Thymus (tissue), 11 donors: ENCODE data around the gene GLDC. TPM values are rescaled to one million over a fixed set of nuclear protein-coding genes. Genes with fewer than 3 reads are reported as not detected.

ENCODE experiments used
- DNase-seq, 9 donors: peaks; one replicate each; pipeline ENCODE4 v3.0.0-alpha.2; 2013; ENCODE audit warnings: low spot score in 9 of 9, low read depth in 6 of 9, missing footprints in 1 of 9
- H3K27ac ChIP-seq, 2 donors: one replicate each; pipeline ENCODE4 v1.5.1; 2013; ENCODE audit warnings: control low read depth in 1 of 2, low read depth in 1 of 2, low read length in 1 of 2, mild to moderate bottlenecking in 1 of 2, moderate library complexity in 1 of 2
- H3K27me3 ChIP-seq, 2 donors: one replicate each; pipeline ENCODE4 v1.5.1; 2013; ENCODE audit warnings: low read length in 1 of 2; ENCODE audit not compliant: control insufficient read depth in 2 of 2, insufficient read depth in 1 of 2
- H3K36me3 ChIP-seq, 2 donors: one replicate each; pipeline ENCODE4 v1.5.1; 2013; ENCODE audit warnings: low read length in 1 of 2, mild to moderate bottlenecking in 1 of 2, moderate library complexity in 1 of 2; ENCODE audit not compliant: control insufficient read depth in 2 of 2, insufficient read depth in 2 of 2
- H3K4me1 ChIP-seq, 2 donors: one replicate each; pipeline ENCODE4 v1.5.1; 2013; ENCODE audit warnings: low read length in 2 of 2; ENCODE audit not compliant: control insufficient read depth in 2 of 2, insufficient read depth in 2 of 2
- H3K4me3 ChIP-seq, 2 donors: one replicate each; pipeline ENCODE4 v1.5.1; 2013; ENCODE audit warnings: low read length in 2 of 2, control low read depth in 1 of 2, mild to moderate bottlenecking in 1 of 2
- H3K9me3 ChIP-seq, 2 donors: one replicate each; pipeline ENCODE4 v1.5.1; 2013; ENCODE audit warnings: low read length in 1 of 2, mild to moderate bottlenecking in 1 of 2; ENCODE audit not compliant: control insufficient read depth in 2 of 2, insufficient read depth in 1 of 2
- WGBS: extraction: QIAGEN DNeasy Blood & Tissue Kit; methylation state at CpG from one replicate; pipeline ENCODE4 v1.1.7; 2013; 5-methylcytosine and 5-hydroxymethylcytosine counted together
- polyA plus RNA-seq: library from polyadenylated mRNA; stranded (reverse); fragments of 200-250 nt; gene quantifications from one replicate; pipeline ENCODE4 v1.2.3, GENCODE V29; 2013
- total RNA-seq: library from RNA; stranded (reverse); fragments of 120-200 nt; gene quantifications from one replicate; pipeline ENCODE4 v1.2.4, GENCODE V29; 2013
- donor health status: healthy.

GLDC gene
- total and polyA plus RNA-seq, 2 donors: 0.71 to 2.2 TPM

DNA sequence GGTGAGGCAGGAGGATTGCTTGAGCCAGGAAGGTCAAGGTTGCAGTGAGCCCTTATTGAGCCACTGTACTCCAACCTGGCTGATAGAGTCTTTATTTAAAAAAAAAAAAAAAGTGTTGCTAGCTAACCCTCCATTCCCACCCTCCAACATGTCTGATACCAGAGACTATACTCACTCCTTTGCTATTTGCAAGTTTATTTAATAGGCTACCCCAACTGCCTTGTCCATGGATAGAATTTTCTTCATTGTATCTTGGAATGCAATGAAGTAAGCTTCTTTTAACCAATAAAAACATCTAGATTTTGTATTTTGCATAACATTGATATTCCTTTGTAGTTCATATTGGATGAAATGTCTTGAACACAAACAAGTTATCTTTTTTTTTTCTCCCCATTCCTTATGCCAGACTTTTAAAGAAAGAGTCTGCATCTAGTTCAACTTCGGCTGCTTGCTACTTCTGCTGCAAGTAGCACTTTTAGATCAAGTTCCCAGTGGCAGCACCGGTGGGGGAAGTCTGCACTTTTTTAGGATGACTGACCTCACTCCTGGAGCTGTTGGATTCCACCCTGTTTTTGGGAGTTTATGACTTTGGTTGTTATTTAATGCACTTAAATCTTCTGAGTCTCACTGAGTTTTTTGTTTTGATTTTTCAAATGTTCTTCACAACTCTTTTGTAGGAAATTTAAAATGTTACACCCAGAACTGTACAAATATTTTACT, 120.0 kb downstream of the GLDC start:
- Histone ChIP-seq H3K27me3 (no peaks in the 10 kb centered on the region), H3K4me3 (no peak overlapping the region), H3K36me3 (no peaks in the 10 kb centered on the region), H3K27ac (no peak overlapping the region), H3K4me1 (no peaks in the 10 kb centered on the region), H3K9me3 (peaks cover 0 to 2% of the 10 kb centered on the region in 2 donors)
- 93% methylated on average over 2 of the region's 2 CpGs for WGBS
- DNase-seq: no peak

DNA sequence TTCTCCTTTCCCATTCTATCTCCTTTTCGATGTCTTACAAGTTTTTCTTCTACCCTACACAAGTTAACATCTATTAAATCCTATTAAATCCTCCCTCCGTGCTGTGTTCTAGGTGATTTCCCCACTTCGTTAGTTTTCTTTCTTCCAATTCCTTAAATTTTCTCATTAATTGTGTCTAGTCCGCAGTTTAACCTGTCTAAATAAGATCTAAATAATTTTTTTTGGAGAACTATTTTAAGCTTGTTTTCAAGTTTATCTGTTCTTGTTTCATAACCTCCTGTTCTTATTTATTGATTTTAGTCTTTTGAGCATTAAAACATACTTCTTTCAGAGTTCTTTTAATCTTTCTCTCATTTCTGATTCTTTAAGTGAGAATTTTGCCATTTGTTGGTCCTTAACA, 123.3 kb downstream of the GLDC start:
- Histone ChIP-seq H3K4me1 (no peaks in the 10 kb centered on the region), H3K4me3 (no peak overlapping the region), H3K36me3 (peaks cover 0 to 2% of the 10 kb centered on the region in 2 donors), H3K27me3 (no peaks in the 10 kb centered on the region), H3K9me3 (peaks cover 0 to 2% of the 10 kb centered on the region in 2 donors), H3K27ac (no peak overlapping the region)
- WGBS: 98% methylated on average over 4 of the region's 4 CpGs
- DNase-seq: no peak

DNA sequence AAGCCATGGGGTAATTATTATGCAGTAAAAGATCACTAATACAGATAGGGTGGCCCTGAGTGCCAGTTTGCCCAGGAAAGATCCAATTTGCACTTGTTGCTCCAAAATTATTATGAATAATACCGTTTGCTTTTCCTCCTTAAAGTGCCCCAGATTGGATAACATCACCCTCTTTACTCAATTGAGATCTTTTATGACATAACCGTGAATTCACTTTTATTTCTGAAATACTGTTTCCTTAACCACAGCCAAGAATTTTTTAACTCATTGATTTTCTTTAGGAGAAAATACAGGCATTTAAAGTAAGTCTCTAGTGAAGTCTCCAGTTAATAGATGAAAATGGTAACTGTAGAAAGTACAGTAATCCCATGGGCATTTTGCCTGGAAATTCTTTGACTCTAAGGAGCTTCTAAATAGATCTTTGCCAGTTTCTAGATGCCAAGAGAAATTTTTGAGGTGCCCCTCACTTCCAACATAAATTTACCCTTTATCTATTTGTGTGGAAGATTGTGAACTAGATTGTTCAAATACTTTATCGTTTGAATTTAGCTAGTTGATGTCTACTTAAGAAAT, 133.4 kb downstream of the GLDC start:
- DNase-seq: no peak
- H3K4me1 ChIP-seq: no peaks in the 10 kb centered on the region
- H3K4me3 ChIP-seq: no peak overlapping the region
- H3K9me3 ChIP-seq: no peaks in the 10 kb centered on the region
- H3K27ac ChIP-seq: no peak overlapping the region
- 98% methylated on average over 3 of the region's 3 CpGs for WGBS
- H3K27me3 ChIP-seq: no peaks in the 10 kb centered on the region
- peaks cover 17 to 18% of the 10 kb centered on the region in 2 donors for H3K36me3 ChIP-seq

- 96% methylated on average over 2 of the region's 2 CpGs for WGBS
- H3K27me3 ChIP-seq: no peaks in the 10 kb centered on the region
- DNase-seq: no peak
Observed at GRCh38 chr9:6506571-6506970, 139.0 kb downstream of the GLDC start.

DNA sequence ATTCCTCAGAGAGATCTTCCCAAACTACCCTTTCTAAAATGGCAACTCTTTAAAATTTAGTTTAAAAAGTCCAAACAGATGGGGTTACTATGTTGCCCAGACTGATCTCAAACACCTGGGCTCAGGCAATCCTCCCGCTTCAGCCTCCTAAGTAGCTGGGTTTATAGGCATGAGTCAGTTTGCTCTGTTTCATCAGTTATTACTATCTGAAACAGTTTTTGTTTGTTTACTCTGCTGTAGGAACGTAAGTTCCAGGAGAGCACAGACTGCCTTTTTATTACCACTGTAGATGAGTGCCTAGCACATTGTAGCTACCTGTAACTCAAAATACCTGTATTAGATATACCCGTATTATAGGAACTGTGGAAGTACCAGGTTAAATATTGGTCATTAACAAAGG, 143.1 kb downstream of the GLDC start:
- Histone ChIP-seq H3K4me3 (no peak overlapping the region), H3K27me3 (no peaks in the 10 kb centered on the region), H3K4me1 (no peaks in the 10 kb centered on the region), H3K9me3 (peaks cover 0 to 1% of the 10 kb centered on the region in 2 donors), H3K27ac (no peak overlapping the region), H3K36me3 (peaks cover 47 to 77% of the 10 kb centered on the region in 2 donors)
- 96% methylated on average over 3 of the region's 3 CpGs for WGBS
- no peak for DNase-seq

More at GRCh38 chr9:6506571-6506970, 139.0 kb downstream of the GLDC start:
- Histone ChIP-seq H3K36me3 (peaks cover 44 to 59% of the 10 kb centered on the region in 2 donors), H3K9me3 (no peaks in the 10 kb centered on the region), H3K27ac (no peak overlapping the region), H3K4me3 (no peak overlapping the region), H3K4me1 (no peaks in the 10 kb centered on the region)

- WGBS: 99% methylated on average over 2 of the region's 2 CpGs
- no peak for DNase-seq
- Histone ChIP-seq H3K36me3 (peaks cover 51 to 78% of the 10 kb centered on the region in 2 donors), H3K27ac (no peak overlapping the region), H3K4me1 (no peaks in the 10 kb centered on the region), H3K27me3 (no peaks in the 10 kb centered on the region), H3K9me3 (peaks cover 0 to 1% of the 10 kb centered on the region in 2 donors), H3K4me3 (no peak overlapping the region)
Observed at GRCh38 chr9:6501526-6502210, 143.9 kb downstream of the GLDC start.

DNA sequence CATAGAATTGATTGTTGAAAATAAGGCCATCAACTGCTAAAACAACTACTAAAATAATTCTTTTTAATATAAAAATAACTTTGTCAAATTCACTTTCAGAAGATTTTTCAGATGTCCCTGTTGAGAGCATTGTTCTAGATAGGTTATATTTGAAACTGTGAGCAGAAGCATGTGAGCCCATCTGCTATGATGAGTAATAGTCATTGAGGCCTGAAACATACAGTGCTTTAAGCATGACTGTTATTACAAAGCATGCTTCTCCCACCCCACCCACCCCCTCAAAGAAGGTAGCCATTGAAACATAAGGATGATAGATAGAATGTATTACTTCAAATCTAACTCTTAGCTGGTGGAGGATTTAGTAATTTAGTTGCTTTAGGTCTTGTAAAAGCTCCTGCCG, 146.5 kb downstream of the GLDC start:
- peaks cover 33 to 64% of the 10 kb centered on the region in 2 donors for H3K36me3 ChIP-seq

GRCh38 chr9:6495466-6495865, 150.1 kb downstream of the GLDC start:
- peaks cover 0 to 1% of the 10 kb centered on the region in 2 donors for H3K9me3 ChIP-seq
- no peak overlapping the region for H3K4me3 ChIP-seq
- 100% methylated on average over 1 of the region's 1 CpG for WGBS
- no peaks in the 10 kb centered on the region for H3K27me3 ChIP-seq
- H3K36me3 ChIP-seq: peaks cover 27 to 59% of the 10 kb centered on the region in 2 donors
- no peak for DNase-seq
- H3K27ac ChIP-seq: no peak overlapping the region
- H3K4me1 ChIP-seq: no peaks in the 10 kb centered on the region

More for the DNA sequence above, 146.5 kb downstream of the GLDC start:
- H3K9me3 ChIP-seq: peaks cover 0 to 1% of the 10 kb centered on the region in 2 donors
- no peak overlapping the region for H3K4me3 ChIP-seq
- WGBS: 100% methylated on average over 1 of the region's 1 CpG
- no peak overlapping the region for H3K27ac ChIP-seq
- H3K4me1 ChIP-seq: no peaks in the 10 kb centered on the region
- no peaks in the 10 kb centered on the region for H3K27me3 ChIP-seq
- DNase-seq: no peak

- H3K27me3 ChIP-seq: no peaks in the 10 kb centered on the region
- H3K27ac ChIP-seq: no peak overlapping the region
- WGBS: over 99% methylated on average over 2 of the region's 2 CpGs
- no peak overlapping the region for H3K4me3 ChIP-seq
- peaks cover 13 to 56% of the 10 kb centered on the region in 2 donors for H3K36me3 ChIP-seq
- no peaks in the 10 kb centered on the region for H3K4me1 ChIP-seq
- H3K9me3 ChIP-seq: no peaks in the 10 kb centered on the region
- DNase-seq: no peak
Observed at GRCh38 chr9:6490863-6491262, 154.7 kb downstream of the GLDC start.
